ENCODE data around the gene DTL.

DNA sequence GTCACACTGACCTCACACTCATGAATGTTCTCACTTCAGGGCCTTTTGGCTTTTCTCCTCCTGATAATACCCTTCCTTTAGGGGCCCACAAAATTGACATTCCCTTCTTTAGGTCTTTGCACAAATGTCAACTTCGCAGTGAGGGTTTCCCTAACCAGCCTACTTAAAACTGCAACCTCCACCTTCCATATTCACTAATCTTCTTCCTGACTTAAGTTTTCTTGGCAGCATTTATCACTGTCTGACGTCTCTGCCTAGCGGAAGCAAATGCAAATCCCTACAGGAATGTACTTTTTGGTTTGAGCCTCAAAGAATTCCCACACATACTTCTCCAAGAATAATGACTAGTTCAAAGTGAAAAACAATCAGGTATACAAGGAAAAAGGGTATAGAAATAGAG lies 33.0 kb upstream of the DTL start:
- TF ChIP-seq, protein P1, sequence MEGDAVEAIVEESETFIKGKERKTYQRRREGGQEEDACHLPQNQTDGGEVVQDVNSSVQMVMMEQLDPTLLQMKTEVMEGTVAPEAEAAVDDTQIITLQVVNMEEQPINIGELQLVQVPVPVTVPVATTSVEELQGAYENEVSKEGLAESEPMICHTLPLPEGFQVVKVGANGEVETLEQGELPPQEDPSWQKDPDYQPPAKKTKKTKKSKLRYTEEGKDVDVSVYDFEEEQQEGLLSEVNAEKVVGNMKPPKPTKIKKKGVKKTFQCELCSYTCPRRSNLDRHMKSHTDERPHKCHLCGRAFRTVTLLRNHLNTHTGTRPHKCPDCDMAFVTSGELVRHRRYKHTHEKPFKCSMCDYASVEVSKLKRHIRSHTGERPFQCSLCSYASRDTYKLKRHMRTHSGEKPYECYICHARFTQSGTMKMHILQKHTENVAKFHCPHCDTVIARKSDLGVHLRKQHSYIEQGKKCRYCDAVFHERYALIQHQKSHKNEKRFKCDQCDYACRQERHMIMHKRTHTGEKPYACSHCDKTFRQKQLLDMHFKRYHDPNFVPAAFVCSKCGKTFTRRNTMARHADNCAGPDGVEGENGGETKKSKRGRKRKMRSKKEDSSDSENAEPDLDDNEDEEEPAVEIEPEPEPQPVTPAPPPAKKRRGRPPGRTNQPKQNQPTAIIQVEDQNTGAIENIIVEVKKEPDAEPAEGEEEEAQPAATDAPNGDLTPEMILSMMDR (conservative IDR thresholded peaks at IDR 0.05), result no peak
- TF ChIP-seq ZFX (IDR thresholded peaks at IDR 0.05), result no peak
